ENCODE data around the gene INPP5D. TPM values are rescaled to one million over a fixed set of nuclear protein-coding genes. Genes with fewer than 3 reads are reported as not detected.

The INPP5D gene
- total and polyA plus RNA-seq, 2 of the 13 experiments (the other 11 are each of a cell fraction or from before 2014, with no cell fraction given): 16.7 to 18.0 TPM

- H3K36me3 ChIP-seq (replicated peaks in 1 of 2; ENCODE audit: control insufficient read depth in 1 of 2, insufficient read depth in 2 of 2, low read length in 2 of 2): no peaks in the 10 kb centered on the region
- no peak overlapping the region for H2AFZ ChIP-seq (ENCODE audit: low read length)
- peaks cover 24% of the 10 kb centered on the region for H3K4me1 ChIP-seq (ENCODE audit: insufficient read depth, low read length)
- H3K4me2 ChIP-seq (ENCODE audit: low read depth, low read length): no peak overlapping the region
- in situ Hi-C loops (cut with HindIII; ENCODE audit: extremely low pct_ligation_motif_present, low pct_unique_long_range_greater_than_20kb): no loop called here
- H3K27ac ChIP-seq (ENCODE audit: extremely low read length, insufficient read depth, low read length): no peak overlapping the region
- ChIA-PET POLR2A (no interaction called here), CTCF (ENCODE audit: low intra/inter-chr PET ratio, low total read pairs) (no interaction called here)
- no peaks in the 10 kb centered on the region for H3K9me3 ChIP-seq (ENCODE audit: low read length)
- ATAC-seq: no peak
- DNase-seq (ENCODE audit: low spot score): no peak
- peaks cover 0 to 3% of the 10 kb centered on the region in 2 experiments; a peak in 1 of 5 replicates for H3K27me3 ChIP-seq (ENCODE audit: control insufficient read depth in 1 of 2, insufficient read depth in 2 of 2, low read length in 2 of 2)
- no TSS peak for BruUV-seq (replicated peaks)
- H4K20me1 ChIP-seq (ENCODE audit: insufficient read depth, low read length): no peaks in the 10 kb centered on the region
- H3K79me2 ChIP-seq (ENCODE audit: insufficient read depth, low read length): no peaks in the 10 kb centered on the region
- no peak overlapping the region for H3K9ac ChIP-seq (ENCODE audit: insufficient read depth, low read depth, low read length)
- no peak overlapping the region for H3K4me3 ChIP-seq (replicated peaks in 1 of 3; ENCODE audit: insufficient read depth in 1 of 3, low read depth in 2 of 3, low read length in 3 of 3)
- intact Hi-C loops (cut with micrococcal nuclease; ENCODE audit: unreplicated experiment): no loop called here
- FAIRE-seq: no peak
- TF ChIP-seq HMGXB4 (CRISPR knock-in tag; IDR thresholded peaks at IDR 0.05; ENCODE audit: borderline replicate concordance in 1 of 2, low read depth in 1 of 2) (no peak), JUNB (CRISPR knock-in tag; IDR thresholded peaks at IDR 0.05; ENCODE audit: borderline replicate concordance) (no peak), ZNF513 (CRISPR knock-in tag; conservative IDR thresholded peaks at IDR 0.05) (no peak), ETV5 (CRISPR knock-in tag; IDR thresholded peaks at IDR 0.05; ENCODE audit: borderline replicate concordance) (no peak), ZNF562 (CRISPR knock-in tag; IDR thresholded peaks at IDR 0.05; ENCODE audit: borderline replicate concordance) (no peak), ZNF619 (CRISPR knock-in tag; IDR thresholded peaks at IDR 0.05) (no peak), TMF1 (CRISPR knock-in tag; IDR thresholded peaks at IDR 0.05; ENCODE audit: low read depth) (no peak), ZNF446 (CRISPR knock-in tag; IDR thresholded peaks at IDR 0.05) (no peak), SALL1 (CRISPR knock-in tag; IDR thresholded peaks at IDR 0.05) (no peak), REST (IDR thresholded peaks at IDR 0.05; ENCODE audit: borderline replicate concordance in 1 of 2, low read depth in 1 of 2, low read length in 2 of 2) (no peak), ZNF496 (CRISPR knock-in tag; IDR thresholded peaks at IDR 0.05; ENCODE audit: insufficient replicate concordance) (no peak), SOX5 (CRISPR knock-in tag; IDR thresholded peaks at IDR 0.05; ENCODE audit: borderline replicate concordance) (no peak), ZBTB1 (CRISPR knock-in tag; IDR thresholded peaks at IDR 0.05; ENCODE audit: borderline replicate concordance) (no peak), PAWR (CRISPR knock-in tag; IDR thresholded peaks at IDR 0.05; ENCODE audit: borderline replicate concordance) (no peak)
- WGBS (ENCODE audit: low lambda C conversion rate): 6% methylated on average over 4 of the region's 4 CpGs
Observed at GRCh38 chr2:233233618-233234230, 173.6 kb downstream of the INPP5D start.
